C4-2B (cell line): ENCODE data around the gene APAF1.

Source experiments
- H3K27ac ChIP-seq: fragments of 450-650 bp; 2 replicates; pipeline ENCODE4 v1.5.1; 2017
- ZFX ChIP-seq: fragments of 450-650 bp; IDR thresholded peaks from 2 replicates; pipeline ENCODE4 v1.6.1; 2017
- TF ChIP-seq, protein P1 (sequence below): fragments of 450-650 bp; conservative IDR thresholded peaks from 2 replicates; pipeline ENCODE4 v1.5.1; 2017; ENCODE audit warnings: mild to moderate bottlenecking

Gene APAF1

DNA sequence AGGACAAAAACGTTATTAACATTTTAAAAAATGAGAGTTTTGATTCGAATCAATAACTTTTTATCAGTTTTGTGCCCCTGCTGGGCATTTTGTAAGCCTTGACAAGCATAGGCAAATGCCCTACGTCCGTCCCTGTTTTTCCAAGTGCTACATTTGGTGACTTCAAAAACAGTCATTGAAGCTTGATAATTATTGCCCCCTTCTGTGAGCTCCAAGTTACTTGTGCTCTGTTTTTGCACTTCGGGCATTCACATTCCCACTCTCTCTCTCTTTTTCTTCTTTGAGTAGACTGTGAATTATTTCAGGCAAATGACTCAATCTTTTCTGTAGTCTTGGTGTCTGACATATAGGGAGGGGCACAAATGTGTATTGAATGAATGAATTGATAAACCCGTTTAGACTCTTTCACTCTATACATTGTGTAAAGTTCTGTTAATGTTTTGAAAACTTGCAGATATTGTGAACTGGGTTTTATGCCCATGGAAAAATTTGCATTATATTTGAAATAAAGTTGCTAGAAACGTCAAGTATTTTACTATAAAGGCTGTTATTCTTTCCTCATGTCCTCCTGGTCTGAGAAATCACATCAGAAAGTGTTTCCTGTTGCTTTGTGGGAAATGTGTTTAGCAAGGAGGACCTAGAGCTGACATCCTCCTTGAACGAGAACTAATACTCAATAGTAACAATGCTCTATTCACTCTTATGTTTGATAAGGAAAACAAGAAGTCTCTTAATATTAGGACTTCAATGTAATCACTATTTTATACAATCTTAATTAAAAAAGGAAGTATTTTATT is 1.4 kb downstream of the APAF1 start:
- H3K27ac ChIP-seq = no peak overlapping the region

DNA sequence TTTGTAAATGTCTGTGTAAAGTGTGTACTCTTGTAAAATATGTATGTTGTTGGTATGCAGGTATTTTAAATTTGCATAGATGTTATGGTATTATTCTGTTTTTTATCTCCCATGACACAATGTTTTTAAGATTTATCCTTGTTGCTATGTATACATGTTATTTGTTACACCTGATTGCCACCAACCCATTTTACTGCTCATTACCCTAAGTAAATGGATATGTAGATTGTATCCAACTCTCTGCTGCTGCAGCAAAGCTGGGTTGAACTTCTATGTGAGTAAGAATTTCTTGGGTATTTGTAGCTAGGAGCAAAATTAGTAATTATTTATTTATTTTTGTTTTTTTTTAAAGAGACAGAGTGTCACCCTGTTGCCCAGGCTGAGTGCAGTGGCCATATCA is 6.2 kb downstream of the APAF1 start:
- no peak overlapping the region for H3K27ac ChIP-seq
- TF ChIP-seq, protein P1, sequence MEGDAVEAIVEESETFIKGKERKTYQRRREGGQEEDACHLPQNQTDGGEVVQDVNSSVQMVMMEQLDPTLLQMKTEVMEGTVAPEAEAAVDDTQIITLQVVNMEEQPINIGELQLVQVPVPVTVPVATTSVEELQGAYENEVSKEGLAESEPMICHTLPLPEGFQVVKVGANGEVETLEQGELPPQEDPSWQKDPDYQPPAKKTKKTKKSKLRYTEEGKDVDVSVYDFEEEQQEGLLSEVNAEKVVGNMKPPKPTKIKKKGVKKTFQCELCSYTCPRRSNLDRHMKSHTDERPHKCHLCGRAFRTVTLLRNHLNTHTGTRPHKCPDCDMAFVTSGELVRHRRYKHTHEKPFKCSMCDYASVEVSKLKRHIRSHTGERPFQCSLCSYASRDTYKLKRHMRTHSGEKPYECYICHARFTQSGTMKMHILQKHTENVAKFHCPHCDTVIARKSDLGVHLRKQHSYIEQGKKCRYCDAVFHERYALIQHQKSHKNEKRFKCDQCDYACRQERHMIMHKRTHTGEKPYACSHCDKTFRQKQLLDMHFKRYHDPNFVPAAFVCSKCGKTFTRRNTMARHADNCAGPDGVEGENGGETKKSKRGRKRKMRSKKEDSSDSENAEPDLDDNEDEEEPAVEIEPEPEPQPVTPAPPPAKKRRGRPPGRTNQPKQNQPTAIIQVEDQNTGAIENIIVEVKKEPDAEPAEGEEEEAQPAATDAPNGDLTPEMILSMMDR = no peak

More for the DNA sequence above, 1.4 kb downstream of the APAF1 start:
- TF ChIP-seq, protein P1 = peak; percentile 17
- TF ChIP-seq ZFX = no peak

DNA sequence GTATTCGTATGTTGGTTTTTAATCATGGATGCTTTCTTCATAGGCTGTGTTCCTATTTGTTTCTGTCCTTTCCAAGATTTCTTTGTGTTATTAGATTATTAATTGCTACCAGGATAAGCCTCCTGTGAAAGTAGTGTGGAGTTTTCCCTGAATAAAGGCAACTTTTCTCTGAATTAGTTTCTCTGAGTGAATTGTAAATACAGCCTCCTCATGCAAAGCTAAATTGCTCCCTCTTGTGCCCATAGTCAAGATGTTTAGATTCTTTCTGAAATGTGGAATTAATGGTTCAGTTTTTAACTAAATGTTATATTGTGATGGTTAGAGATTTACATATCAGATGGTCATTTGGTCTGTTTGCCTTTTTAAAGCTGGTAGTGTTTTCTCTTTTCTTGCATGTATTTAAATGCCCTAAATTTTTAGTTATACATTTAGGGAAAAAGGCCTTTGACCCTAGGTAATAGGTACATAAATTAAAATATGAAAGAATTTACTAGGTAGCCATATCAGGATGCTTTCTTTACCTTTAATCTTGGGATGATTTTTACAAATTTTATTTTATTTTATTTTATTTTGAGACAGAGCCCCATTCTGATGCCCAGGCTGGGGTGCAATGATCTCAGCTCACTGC is 8.9 kb downstream of the APAF1 start:
- no peak overlapping the region for H3K27ac ChIP-seq
- TF ChIP-seq ZFX = no peak
- TF ChIP-seq, protein P1 = peak; percentile 67

DNA sequence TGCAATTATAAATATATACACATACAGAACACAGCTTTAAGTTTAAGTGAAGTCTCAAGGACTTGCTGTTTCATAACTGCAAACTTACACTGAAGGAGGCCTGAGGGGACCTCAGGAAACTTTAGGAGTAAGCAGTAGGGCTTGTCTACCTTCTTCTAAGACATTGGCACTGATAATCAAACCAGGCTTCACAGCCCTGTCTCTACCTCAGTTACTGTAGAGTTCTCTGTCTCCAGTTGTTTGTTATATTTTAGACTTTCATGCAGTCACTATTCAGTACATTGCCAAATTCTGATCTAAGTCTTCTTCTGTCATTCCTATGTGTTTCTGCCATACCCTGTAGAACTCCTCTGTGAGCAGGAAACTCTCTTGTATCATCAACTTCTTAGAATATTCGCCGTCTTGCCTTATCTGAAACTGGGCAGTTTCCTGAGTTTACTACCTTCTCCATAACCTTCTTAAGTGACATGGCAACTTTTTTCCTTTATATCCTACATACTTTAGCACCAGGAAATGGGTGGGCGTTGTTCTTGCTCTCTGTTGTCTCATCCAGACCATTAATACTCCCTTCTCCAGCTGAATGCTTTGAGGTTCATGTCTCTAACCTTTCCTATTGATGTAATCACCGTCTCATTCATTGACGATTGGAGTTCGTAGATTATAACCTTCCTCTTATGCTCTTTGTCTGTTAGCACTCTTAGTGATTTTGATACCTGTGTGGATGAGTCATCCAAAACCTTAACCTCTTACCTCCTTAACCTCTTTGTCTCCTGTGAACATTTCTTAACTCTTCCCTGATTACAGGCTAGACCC is 11.4 kb downstream of the APAF1 start:
- no peak overlapping the region for H3K27ac ChIP-seq
- TF ChIP-seq, protein P1 = no peak
- no peak for TF ChIP-seq ZFX

DNA sequence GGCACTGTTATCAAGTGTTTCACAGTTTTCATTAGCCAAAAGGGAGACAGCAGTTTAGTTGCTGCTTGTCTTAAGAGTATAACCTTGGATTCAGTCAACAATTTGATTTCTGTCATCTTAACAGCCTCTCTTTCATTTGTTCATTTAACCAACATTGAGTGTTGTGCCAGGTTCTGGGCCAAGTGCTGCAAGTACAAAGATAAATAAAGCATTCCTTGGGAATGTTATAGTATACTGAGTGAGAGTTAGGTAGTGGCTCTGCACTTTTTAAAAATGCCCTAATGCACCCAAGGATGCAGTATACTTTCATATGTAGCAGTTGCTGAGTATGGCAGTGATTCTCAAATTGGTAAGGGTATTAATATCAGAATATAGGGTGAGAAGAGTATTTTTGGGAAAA is 15.4 kb downstream of the APAF1 start:
- TF ChIP-seq, protein P1 = no peak
- TF ChIP-seq ZFX = no peak
- no peak overlapping the region for H3K27ac ChIP-seq

DNA sequence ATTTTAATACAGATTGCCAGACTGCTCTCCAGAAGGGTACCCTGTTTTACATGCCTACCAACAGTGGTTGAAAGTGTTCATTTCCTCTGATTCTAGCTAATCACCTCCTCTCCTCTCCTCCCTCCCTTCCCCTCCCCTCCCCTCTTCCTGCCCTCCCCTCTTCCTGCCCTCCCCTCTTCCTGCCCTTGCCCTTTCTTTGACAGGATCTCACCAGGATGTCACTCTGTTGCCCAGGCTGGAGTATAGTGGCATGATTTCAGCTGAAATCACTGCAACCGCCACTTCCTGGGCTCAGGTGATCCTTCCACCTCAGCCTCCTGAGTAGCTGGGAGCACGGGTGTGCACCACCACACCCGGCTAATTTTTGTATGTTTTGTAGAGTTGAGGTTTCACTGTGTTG is 24.7 kb downstream of the APAF1 start:
- no peak overlapping the region for H3K27ac ChIP-seq
- no peak for TF ChIP-seq ZFX
- TF ChIP-seq, protein P1 = no peak

DNA sequence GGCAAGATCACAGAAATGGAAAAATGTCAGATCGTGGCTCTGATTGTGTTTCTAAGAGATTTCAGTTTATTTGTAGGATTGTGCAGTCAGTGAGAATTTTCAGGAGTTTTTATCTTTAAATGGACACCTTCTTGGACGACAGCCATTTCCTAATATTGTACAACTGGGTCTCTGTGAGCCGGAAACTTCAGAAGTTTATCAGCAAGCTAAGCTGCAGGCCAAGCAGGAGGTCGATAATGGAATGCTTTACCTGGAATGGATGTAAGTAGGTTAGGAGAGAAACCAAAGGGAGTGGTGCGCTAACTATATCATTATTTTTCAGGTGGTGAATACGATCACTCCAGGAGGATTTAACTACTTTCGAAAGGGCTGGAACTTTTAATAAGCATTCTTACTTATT is 26.4 kb downstream of the APAF1 start:
- no peak overlapping the region for H3K27ac ChIP-seq
- TF ChIP-seq, protein P1 = no peak
- no peak for TF ChIP-seq ZFX
